GM21825 (cell line): ENCODE data around the gene CLTRN.

ENCODE experiments used
- ATAC-seq: cut with Tn5 transposase; IDR thresholded peaks from one replicate; pipeline ENCODE4 v1.9.1; 2021; ENCODE audit warnings: mild to moderate bottlenecking, moderate library complexity; ENCODE audit not compliant: unreplicated experiment

The CLTRN gene

GRCh38 chrX:15579778-15580747 is 84.5 kb downstream of the CLTRN start:
- no peak for ATAC-seq
